C4-2B (cell line): ENCODE measurements around the gene ZNHIT3.
A peak's percentile ranks its signal among the peaks of the same experiment; 100 is the strongest.

ENCODE experiments used
- CTCF ChIP-seq: fragments of 450-650 bp; conservative IDR thresholded peaks from 2 replicates; pipeline ENCODE4 v1.5.1; 2017; ENCODE audit warnings: mild to moderate bottlenecking
- ZFX ChIP-seq: fragments of 450-650 bp; IDR thresholded peaks from 2 replicates; pipeline ENCODE4 v1.6.1; 2017

GRCh38 chr17:36534840-36535668 is 48.6 kb downstream of the ZNHIT3 start, which contains the start of the genes MYO19 and PIGW:
- TF ChIP-seq CTCF (no peak), ZFX (peak; percentile 42; the same call in 1 of the 2 replicates)
